CD4-positive, alpha-beta T cell treated with Interleukin-17A for 4 hours (primary cell): ENCODE results near the gene MACROD2.

ENCODE experiments used
- DNase-seq: peaks from one replicate; pipeline ENCODE4 v3.0.0-alpha.2; 2020; ENCODE audit warnings: mixed read lengths

Gene MACROD2

DNA sequence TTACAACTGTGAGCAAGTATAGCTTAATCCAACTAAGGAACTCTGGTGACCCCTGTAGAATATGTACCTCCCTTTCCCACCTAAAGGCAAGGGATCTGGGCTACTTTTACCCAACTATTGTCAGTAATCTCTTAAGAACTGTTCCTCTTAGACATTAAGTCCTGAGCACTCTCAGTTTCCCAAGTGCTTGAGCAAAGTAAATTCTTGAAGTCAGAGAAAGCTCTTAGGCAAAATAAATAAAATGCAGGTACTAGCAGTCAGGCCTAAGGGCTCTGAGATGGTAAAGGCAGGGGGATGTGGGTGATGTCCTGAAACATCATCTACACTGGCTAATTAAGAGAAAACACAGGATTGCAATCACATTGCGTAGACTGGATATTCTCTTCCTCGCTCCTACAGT is 788.5 kb downstream of the MACROD2 start:
- no peak for DNase-seq

DNA sequence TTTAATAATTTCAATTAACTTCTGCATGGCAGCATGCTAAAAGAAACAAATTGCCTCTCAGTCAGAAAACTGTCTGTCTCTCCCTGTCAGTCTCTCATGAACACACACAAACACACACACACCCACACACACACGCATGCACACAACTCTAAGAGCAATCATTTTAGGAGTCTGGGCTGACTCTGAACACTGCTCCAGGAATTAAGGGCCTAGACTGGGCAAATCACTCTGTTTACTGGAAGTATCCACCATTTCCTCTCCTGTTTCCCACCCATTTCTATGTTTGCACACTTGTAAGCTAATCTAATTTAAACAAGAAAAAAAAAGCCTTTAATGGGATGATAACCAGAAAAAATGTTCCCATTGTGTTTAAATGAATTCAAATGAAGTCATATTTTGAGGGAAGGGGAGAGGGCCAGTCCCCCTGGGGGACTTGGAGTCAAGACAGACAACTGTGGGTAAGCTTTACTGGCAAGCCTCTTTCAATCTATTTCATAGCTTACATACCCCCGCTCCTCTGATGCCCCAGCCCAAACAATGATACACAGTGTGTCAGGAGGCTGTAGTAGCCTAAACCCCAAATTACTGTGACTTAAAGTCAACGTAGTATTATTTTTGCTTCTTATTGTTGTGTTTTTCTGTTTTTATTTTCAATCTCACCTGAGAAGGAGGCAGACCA is 789.9 kb downstream of the MACROD2 start:
- no peak for DNase-seq

DNA sequence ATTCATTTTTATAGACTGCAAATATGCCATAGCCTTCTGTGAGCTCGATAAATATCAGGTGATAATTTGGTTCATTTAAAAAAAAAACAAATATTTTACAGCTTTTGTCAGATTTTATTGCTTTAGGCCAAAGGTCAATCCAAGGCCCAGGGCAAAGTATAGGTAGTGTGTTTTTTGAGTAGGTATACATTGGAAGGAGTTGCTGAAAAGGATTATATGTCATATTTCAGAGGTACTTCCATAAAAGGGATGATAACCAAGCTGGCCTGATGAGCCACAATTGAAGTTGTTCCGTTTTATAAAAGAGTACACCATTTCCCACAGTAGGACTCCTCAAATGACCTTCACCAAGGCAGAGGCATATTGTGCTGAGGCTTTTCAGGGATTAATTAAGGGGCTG is 794.9 kb downstream of the MACROD2 start:
- no peak for DNase-seq

DNA sequence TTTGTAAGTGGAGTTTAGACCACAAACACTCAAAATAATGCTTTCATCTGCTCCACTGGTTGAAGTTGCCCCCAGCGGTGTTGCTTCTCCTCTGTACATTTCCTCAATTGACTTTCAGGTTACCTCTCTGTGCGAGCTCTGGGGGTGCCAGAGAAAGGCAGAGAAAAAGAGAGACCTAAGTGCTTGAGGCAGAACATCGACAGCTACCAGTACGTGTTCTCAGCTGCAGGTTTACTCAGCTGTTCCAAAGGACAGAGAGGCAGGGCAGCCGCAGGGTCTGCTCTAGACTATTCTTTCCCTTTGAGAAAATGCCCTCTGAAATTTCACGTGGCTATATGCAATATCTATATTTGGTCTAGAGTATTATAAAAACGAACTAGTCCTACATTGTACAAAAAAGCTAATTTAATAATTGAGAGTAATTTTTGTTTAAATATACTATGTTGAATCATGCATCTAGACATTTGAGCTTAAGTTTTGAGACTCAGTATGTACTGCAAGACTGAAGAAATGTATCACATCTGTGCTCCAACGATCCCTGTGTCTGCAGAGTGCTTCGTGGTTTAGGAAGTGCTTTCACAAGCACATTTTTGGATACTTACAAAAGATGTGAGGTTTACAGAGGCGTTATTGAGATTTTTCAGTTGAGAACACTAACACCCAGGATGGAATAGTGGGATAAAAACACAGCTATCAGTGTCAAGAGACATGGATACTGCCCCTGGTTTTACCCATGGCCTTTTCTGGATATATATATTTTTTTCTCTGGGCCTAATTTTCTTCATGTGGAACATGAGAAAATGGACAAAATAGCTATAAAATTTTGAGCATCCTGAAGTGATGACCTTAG is 795.7 kb downstream of the MACROD2 start:
- DNase-seq = no peak

DNA sequence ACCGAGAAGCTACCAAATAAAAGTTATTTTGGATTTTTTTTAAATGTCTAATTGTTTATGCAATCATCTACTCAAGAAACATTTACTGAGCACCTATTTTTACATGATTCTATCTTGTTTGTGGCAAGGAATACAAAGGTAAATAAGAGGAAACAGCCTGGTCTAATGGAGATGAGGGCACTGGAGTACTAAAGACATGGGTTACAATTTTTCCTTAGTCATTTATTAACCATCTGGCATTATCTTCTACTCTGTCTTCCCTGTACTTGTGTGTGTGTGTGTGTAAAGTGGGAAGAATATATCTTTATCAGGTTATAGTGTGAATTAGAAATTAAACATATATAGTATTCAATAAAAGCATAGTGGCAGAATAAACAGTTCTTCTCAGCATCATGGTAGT is 797.6 kb downstream of the MACROD2 start:
- DNase-seq = no peak

DNA sequence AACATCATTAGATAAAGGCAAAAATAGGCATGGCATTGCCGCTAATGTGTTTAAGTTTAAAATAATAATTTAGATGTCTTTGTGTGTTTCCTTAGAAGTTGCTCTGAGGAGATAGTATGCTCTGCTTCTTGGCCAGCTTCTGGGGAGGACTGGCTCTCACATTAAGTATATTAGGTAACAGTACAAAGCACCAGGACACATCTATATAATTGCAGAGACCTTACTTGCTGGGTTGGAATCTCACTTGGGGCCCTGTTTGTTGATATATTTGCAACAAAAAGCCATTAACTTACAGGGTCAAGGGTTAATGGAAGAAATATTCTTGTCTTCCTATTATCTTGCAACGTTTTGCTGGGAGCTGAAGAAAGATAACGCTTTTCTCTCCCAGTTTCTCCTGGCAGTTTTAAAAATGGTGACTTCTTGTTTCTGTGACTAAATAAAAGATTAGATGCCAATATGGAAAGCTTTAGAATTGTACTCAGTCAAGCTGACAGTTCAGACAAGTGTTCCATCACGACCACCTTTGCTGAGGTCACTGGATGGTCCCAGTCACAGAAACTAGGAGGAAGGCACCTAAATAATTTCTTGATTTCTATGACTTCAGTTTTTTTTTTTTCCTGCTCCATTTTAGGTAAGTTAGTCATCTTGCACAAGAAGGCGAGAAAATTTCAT is 804.4 kb downstream of the MACROD2 start:
- DNase-seq = no peak

DNA sequence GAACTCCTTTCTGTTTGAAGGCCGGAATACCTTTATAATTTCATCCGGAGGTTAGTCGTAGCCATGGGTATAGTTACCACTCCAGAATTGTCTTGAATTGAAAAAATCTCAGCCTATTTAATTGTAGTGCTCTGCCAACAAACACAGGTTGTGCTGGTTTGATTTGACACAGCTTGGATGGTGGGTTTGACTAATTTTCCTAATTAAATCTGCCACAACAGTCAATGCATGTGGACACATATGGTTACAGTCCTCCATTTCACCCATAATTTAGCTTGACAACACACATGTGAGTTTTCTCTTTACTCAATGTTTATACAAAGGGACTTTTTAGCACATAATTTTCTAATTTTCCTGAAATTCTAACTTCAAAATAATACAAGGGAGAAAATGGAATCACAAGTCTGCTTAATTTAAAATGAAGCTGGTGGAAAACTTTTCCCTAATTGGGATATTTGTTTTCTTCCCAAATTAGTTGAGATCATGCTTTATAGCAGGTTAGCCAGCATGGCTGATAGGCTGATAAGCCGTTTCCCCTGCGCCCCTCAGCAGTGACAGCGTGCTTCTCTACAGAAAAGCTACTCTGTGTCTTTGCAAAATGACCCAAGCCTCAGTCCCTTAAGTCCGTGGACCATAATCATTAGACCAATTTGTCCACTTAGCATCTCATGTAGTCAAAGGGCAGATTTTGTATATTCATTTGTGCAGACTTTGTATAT is 805.5 kb downstream of the MACROD2 start:
- DNase-seq = no peak

DNA sequence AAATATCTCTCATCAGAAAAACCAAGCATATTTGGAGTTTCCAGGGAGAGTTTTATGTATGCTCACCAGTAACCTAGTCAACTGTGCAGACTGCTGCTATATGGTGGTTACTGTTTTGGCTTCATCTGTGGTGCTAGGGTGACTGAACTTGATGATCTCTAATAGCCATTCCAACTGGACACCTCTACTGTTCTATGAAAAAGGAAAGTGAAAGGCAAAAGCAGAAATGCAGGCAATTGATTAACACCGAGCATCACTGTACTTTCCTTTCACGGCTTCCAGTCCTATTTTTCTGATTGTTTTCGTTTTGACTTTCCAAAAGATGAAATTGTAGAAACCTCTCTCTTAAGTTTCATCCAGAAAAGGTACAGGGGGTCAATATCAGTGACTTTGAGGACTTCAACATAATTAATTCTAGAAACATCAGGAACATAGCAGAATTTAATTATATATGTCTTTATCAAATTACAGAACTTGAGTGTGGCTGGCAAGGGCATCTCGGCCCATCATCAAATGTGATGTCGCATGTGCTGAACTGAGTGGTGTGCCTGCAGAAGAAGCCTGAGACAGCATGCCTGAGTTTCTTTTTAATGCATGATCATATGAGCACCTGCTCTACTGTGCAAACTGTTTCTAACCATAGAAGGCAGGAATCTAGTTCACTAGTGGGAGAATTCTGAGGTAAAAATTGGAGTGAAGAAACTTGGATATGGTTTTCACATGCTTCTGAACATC is 806.4 kb downstream of the MACROD2 start:
- DNase-seq = no peak

DNA sequence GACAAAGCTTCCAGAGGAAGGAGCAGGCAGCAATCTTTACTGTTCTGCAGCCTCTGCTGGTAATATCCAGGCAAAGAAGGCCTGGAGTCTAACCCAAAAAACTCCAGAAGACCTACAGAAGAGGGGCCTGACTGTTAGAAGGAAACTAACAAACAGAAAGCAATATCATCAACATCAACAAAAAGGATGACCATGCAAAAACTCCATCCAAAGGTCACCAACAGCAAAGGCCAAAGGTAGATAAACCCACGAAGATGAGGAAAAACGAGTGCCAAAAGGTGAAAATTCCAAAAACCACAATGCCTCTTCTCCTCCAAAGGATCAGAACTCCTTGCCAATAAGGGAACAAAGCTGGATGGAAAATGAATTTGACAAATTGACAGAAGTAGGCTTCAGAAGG is 811.9 kb downstream of the MACROD2 start:
- DNase-seq = no peak

DNA sequence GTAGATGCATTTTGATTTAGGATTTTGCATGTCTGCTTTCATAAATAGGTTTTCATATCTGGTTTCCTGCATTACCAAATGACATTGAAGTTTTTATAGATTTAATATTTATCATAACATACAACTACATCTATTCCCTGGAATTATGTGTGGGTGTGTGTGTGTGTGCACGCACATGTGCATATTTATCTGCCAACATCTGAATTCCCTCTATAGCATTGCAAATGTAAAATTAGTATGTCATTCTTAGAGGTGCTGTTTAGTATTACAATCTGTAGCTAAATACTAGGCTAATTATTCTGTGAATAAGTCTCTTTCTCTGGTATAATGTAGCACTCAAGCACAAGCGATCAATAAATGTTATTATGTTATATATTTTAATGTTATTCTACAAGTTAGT is 820.0 kb downstream of the MACROD2 start:
- no peak for DNase-seq

DNA sequence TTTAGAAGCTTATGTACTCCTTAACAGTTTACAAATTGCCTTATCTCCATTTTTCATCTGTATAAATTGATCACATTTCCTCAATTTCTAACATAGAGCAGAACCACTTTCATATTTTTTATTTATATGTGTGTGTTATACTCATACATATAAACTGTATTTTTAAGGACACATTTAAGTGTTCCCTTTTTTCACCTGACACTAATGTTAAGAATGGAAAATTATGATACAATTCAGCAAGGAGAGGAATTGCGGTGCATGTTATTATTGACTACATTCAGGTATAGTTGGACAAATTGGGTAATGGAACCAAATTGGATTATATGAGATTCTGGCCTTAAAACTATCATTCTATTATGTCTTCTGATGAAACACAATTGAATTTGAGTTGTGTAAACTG is 821.2 kb downstream of the MACROD2 start:
- no peak for DNase-seq

DNA sequence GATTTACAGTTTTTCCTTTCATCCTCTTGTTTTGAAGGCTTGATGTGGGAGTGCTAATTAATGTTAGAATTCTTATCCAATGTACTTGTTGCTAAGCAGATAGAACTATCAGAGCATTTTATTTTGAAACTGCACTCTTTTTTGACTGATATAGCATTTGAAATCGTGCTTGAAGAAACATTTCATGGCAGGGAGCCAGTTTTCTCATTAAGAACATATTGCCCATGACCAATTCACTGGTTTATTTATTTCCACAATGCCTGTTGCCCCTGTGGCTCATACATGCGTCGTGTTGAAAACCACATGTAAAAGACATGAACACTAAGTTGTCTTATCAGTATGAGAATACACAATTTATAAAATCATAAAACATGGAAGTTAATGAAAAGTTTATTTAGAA is 821.8 kb downstream of the MACROD2 start:
- no peak for DNase-seq

DNA sequence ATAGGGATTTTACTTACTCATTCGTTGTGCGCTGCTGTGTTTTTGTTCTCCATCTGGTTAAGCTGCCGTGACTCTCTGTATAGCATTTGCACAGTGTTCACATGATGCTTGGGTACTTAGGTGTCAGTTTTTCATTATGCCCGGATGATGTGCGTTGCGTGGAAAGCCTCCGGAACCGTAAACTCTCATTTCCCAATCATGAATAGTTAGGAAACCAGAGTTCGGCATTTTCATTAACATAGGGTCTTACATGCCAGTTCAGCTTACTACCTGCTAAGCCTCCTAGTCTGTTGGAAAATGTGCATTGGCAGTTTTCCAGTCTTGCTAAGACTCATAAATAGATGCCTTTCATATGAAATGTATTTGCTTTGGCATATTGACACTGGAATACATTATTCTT is 825.5 kb downstream of the MACROD2 start:
- DNase-seq = no peak

DNA sequence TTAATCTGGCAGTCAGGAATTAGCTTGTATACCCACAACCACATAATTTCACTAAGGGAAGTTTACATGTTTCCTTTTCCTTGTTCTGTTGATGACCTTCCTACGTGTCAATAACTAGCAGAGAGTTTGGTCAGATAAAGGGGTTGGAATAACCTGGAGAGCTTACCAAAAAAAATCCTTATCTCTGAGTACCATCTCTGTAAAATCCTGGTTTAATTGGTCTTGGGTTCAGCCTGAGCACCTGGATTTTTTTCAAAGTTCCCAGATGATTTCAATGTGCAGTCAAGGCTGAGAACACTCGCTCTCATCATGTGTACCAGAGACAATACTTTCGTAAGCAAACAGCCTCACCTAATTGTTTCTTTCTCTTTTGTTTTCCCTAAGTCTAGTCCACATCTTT is 825.9 kb downstream of the MACROD2 start:
- no peak for DNase-seq

DNA sequence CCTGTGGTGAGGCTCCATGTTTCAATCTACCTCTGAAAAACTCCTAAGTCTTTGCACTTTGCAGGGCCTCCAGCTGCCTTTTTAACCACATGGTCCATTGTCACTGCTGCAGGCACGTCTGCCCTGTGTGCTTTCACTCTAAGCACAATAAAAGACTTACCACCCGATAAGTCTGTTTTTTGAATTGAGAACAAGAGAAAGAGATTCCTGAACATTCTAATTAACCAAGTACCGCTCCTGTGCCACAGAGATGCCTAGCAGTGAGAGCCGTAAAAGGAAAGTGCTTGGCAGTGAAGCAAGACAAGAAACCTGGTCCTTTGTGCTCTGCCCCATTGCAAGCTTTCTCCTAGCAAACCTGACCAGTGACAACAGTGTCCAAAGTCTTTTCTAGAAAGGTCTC is 829.7 kb downstream of the MACROD2 start:
- DNase-seq = no peak

DNA sequence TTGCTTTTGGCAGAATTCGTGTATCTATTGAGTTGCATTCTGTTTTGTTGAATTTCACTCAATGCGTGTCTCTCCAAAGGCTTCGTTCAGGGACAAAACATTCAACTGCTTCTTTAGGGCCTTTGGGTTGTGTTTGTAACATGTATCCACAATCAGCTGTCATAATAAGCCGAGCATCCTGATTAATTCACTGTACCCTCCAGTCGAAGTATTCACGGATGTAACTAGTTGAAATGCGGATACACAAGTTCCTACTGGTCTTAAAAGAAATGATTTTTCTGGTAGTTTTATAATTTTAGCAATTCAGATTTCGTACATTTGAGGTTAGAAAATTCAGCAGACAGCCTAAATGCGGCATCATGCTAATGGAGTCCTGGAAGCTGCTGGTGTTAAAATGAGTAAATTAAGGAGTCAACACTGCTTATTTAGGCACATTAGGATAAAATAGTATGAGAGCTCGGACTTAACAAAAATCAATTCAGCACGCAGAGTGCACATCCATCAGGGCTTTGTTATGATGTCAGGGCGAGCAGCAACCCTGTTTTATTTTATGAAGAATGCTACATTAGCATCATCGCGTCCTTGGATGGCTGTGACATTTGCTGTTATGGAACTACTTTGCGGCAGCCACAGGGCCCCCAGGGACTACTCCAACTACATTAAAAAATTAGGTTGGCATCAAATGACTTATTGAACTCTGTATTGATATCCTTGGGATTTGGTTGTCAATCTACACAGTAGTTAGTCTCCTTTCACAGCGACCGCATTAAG is 831.4 kb downstream of the MACROD2 start:
- DNase-seq = no peak

DNA sequence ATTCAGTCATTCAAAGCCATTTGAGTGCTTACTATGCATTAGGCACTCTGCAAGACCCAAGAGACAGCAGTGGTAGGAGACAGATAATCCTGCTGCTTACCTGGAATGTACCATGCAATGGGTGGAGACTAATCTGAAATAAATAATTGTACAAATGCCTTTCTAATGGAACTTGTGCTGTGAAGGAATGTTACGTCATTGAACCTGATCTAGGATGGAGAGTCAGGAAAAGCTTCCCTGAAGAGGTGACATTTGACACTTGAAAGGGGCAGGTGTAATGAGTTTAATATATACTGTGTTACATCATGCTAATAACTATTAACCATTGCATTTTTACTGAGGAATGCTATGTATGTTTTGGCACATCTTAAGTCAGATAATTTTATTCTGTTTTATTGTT is 833.1 kb downstream of the MACROD2 start:
- no peak for DNase-seq

DNA sequence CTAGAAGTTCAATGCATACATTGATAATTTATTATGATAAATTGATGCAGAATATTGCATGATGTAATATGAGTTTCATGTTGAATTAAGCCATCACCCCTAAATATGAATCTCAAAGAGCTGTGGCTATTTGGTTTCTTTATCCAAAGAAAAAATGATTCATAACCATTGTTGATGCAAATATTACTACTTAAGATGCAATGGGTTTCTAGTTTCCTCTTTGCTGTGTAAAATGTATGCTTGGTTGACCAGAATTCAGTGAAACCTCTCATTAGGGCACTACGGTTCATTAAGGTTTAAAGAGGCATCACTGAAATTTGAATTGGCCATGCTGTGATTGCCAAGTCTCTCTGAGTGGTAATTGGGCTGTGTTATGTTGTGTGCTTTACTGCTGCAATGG is 834.6 kb downstream of the MACROD2 start:
- DNase-seq = no peak

DNA sequence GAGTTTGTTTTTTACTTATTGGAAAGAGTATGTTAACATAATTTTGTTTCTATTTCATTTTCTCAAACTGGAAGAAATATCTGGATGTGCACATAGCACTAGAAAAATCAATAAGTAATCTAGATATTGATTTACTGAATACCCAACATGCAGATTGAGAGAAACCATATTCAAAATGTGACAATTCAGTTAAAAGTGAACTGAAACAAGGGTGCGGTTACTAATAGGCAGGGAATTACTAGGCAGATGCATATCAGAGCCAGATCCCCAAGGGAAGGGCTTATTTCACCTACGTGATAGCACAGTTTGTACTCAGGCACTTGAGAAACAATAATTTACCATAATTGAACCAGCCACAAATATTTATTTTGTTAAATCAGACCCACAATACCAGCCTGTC is 835.1 kb downstream of the MACROD2 start:
- DNase-seq = no peak

DNA sequence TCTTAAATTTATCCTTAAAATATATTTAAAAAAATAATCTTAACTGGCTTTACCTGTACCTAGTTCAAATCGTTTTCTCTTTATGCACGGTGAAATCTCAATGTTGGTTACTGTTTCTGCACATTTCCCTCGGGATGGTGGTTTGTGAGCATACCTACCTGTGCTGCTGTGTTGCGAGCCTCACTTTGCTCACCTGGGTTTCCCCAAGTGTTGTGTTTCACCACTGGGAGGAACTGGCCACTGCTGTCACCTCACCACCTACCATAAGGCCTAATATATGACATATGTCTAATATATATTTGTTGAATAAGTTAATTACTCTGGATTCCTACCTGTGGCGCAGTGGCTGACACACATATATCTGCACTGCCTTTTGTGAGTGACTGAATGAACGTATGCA is 835.6 kb downstream of the MACROD2 start:
- DNase-seq = no peak

DNA sequence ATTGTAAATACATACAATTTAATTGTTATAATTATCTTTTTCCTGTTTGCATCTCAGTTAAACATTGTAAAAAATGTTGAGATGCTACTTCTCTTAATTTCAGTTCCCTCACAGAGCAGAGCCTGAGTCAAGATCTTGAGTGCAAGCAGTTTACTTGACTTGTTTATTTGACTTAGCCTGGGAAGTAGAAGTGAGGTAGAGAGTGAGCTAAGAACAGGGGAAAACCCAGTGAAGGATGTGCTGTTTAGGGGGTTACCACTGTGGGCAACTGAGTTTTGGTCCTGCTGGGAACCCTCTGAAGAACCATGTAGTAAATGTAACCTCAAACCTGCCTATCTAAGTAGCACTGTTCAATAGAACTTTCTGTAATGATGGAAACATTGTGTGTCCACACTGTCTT is 837.3 kb downstream of the MACROD2 start:
- DNase-seq = no peak
